HEK293 (cell line): ENCODE measurements around the gene AKR1A1.

Experiments used
- CTCF ChIP-seq: fragments of 450-650 bp; formaldehyde crosslinking; IDR thresholded peaks from 2 replicates; pipeline ENCODE4 v1.5.1; 2016; ENCODE audit warnings: missing biosample characterization, missing genetic modification characterization
- FEZF1 ChIP-seq: fragments of 450-650 bp; formaldehyde crosslinking; IDR thresholded peaks from 2 replicates; pipeline ENCODE4 v1.5.1; 2016; ENCODE audit warnings: missing biosample characterization, missing genetic modification characterization
- HOXD13 ChIP-seq: sonication (generic); formaldehyde crosslinking; IDR thresholded peaks from 2 replicates; pipeline ENCODE4 v1.8.0; 2022; ENCODE audit warnings: missing genetic modification reagents, borderline replicate concordance
- IKZF3 ChIP-seq: fragments of 450-650 bp; IDR thresholded peaks from 2 replicates; pipeline ENCODE4 v1.5.0; 2018; ENCODE audit warnings: missing biosample characterization, mild to moderate bottlenecking, missing genetic modification characterization, moderate library complexity
- KLF8 ChIP-seq: fragments of 450-650 bp; formaldehyde crosslinking; IDR thresholded peaks from 2 replicates; pipeline ENCODE4 v1.5.1; 2016; ENCODE audit warnings: missing biosample characterization, missing genetic modification characterization
- PRDM1 ChIP-seq: fragments of 450-650 bp; formaldehyde crosslinking; IDR thresholded peaks from 2 replicates; pipeline ENCODE4; 2016; ENCODE audit warnings: missing biosample characterization, missing genetic modification characterization
- PRDM4 ChIP-seq: fragments of 450-650 bp; formaldehyde crosslinking; IDR thresholded peaks from 2 replicates; pipeline ENCODE4 v1.5.1; 2017; ENCODE audit warnings: missing biosample characterization, missing genetic modification characterization
- TCF7L2 ChIP-seq: IDR thresholded peaks from 2 replicates; pipeline ENCODE4 v1.6.1; 2011; ENCODE audit warnings: low read depth, mild to moderate bottlenecking, inconsistent platforms, low read length, moderate library complexity, borderline replicate concordance
- ZBTB49 ChIP-seq: fragments of 450-650 bp; formaldehyde crosslinking; IDR thresholded peaks from 2 replicates; pipeline ENCODE4 v1.5.1; 2016; ENCODE audit warnings: missing biosample characterization, missing genetic modification characterization, low read depth
- ZBTB6 ChIP-seq: fragments of 450-650 bp; formaldehyde crosslinking; IDR thresholded peaks from 2 replicates; pipeline ENCODE4 v1.5.1; 2017; ENCODE audit warnings: missing biosample characterization, missing genetic modification characterization
- ZFP37 ChIP-seq: fragments of 450-650 bp; formaldehyde crosslinking; IDR thresholded peaks from 2 replicates; pipeline ENCODE4 v1.5.1; 2016; ENCODE audit warnings: missing biosample characterization, missing genetic modification characterization
- ZNF132 ChIP-seq: fragments of 450-650 bp; formaldehyde crosslinking; IDR thresholded peaks from 2 replicates; pipeline ENCODE4 v1.5.1; 2017; ENCODE audit warnings: missing biosample characterization, missing genetic modification characterization, borderline replicate concordance
- ZNF133 ChIP-seq: fragments of 450-650 bp; formaldehyde crosslinking; IDR thresholded peaks from 2 replicates; pipeline ENCODE4 v1.5.1; 2016; ENCODE audit warnings: missing biosample characterization, missing genetic modification characterization
- ZNF239 ChIP-seq: fragments of 450-650 bp; formaldehyde crosslinking; IDR thresholded peaks from 2 replicates; pipeline ENCODE4 v1.5.1; 2016; ENCODE audit warnings: missing biosample characterization, missing genetic modification characterization
- ZNF335 ChIP-seq: fragments of 450-650 bp; formaldehyde crosslinking; conservative IDR thresholded peaks from 2 replicates; pipeline ENCODE4 v1.5.1; 2016; ENCODE audit warnings: missing biosample characterization, missing genetic modification characterization
- ZNF366 ChIP-seq: fragments of 450-650 bp; formaldehyde crosslinking; conservative IDR thresholded peaks from 2 replicates; pipeline ENCODE4 v1.5.1; 2016; ENCODE audit warnings: missing biosample characterization, missing genetic modification characterization
- ZNF423 ChIP-seq: fragments of 450-650 bp; formaldehyde crosslinking; IDR thresholded peaks from 2 replicates; pipeline ENCODE4 v1.5.1; 2016; ENCODE audit warnings: missing biosample characterization, missing genetic modification characterization
- ZNF433 ChIP-seq: fragments of 450-650 bp; formaldehyde crosslinking; IDR thresholded peaks from 2 replicates; pipeline ENCODE4 v1.5.1; 2016; ENCODE audit warnings: missing biosample characterization, missing genetic modification characterization, low read depth
- ZNF544 ChIP-seq: fragments of 450-650 bp; formaldehyde crosslinking; IDR thresholded peaks from 2 replicates; pipeline ENCODE4 v1.5.0; 2017; ENCODE audit warnings: missing biosample characterization, missing genetic modification characterization
- ZNF639 ChIP-seq: fragments of 450-650 bp; formaldehyde crosslinking; IDR thresholded peaks from 2 replicates; pipeline ENCODE4 v1.5.1; 2016; ENCODE audit warnings: missing biosample characterization, missing genetic modification characterization
- ZNF692 ChIP-seq: fragments of 450-650 bp; formaldehyde crosslinking; IDR thresholded peaks from 2 replicates; pipeline ENCODE4 v1.5.1; 2016; ENCODE audit warnings: missing biosample characterization, missing genetic modification characterization
- ZNF76 ChIP-seq: fragments of 450-650 bp; formaldehyde crosslinking; IDR thresholded peaks from 2 replicates; pipeline ENCODE4; 2016; ENCODE audit warnings: low read depth, missing biosample characterization, missing genetic modification characterization, borderline replicate concordance
- ZNF776 ChIP-seq: fragments of 450-650 bp; formaldehyde crosslinking; IDR thresholded peaks from 2 replicates; pipeline ENCODE4 v1.5.0; 2017; ENCODE audit warnings: missing biosample characterization, missing genetic modification characterization, borderline replicate concordance
- ZNF792 ChIP-seq: fragments of 450-650 bp; formaldehyde crosslinking; IDR thresholded peaks from 2 replicates; pipeline ENCODE4 v1.5.1; 2016; ENCODE audit warnings: missing biosample characterization, missing genetic modification characterization
- ZSCAN18 ChIP-seq: fragments of 450-650 bp; formaldehyde crosslinking; IDR thresholded peaks from 2 replicates; pipeline ENCODE4 v1.5.1; 2016; ENCODE audit warnings: missing biosample characterization, missing genetic modification characterization
- ZSCAN4 ChIP-seq: fragments of 450-650 bp; formaldehyde crosslinking; IDR thresholded peaks from 2 replicates; pipeline ENCODE4 v1.5.1; 2017; ENCODE audit warnings: missing biosample characterization, missing genetic modification characterization

Gene AKR1A1

GRCh38 chr1:45583666-45584350 lies 33.2 kb downstream of the AKR1A1 start, which contains the start of gene NASP (continued):
- TF ChIP-seq PRDM4 (no peak), FEZF1 (no peak), ZNF544 (tag by site-specific recombination) (no peak), HOXD13 (no peak), ZNF366 (tag by site-specific recombination) (no peak), PRDM1 (tag by site-specific recombination) (no peak), IKZF3 (no peak), ZBTB6 (tag by site-specific recombination) (peak; percentile 19; the same call in 1 of the 2 replicates), ZNF335 (tag by site-specific recombination) (peak; percentile 98), ZNF639 (tag by site-specific recombination) (0 out of 2 replicates have a peak, but pooled peaks have one; percentile 69), KLF8 (peak; percentile 76), ZFP37 (tag by site-specific recombination) (peak; percentile 71; the same call in 1 of the 2 replicates), ZNF133 (tag by site-specific recombination) (no peak), ZSCAN4 (tag by site-specific recombination) (peak; percentile 48), TCF7L2 (no peak), ZNF433 (tag by site-specific recombination) (no peak), ZSCAN18 (tag by site-specific recombination) (peak; percentile 87; the same call in 1 of the 2 replicates), ZNF776 (tag by site-specific recombination) (no peak), ZNF792 (tag by site-specific recombination) (no peak), ZNF692 (tag by site-specific recombination) (peak; percentile 61; the same call in 1 of the 2 replicates), ZNF239 (tag by site-specific recombination) (0 out of 2 replicates have a peak, but pooled peaks have one; percentile 56), CTCF (tag by site-specific recombination) (no peak; the same call in 1 of the 2 replicates), ZNF423 (tag by site-specific recombination) (no peak; the same call in 1 of the 2 replicates), ZBTB49 (tag by site-specific recombination) (no peak), ZNF132 (no peak), ZNF76 (tag by site-specific recombination) (peak; percentile 56; the same call in 1 of the 2 replicates)
